ENCODE results near the gene WNT4.

- TF ChIP-seq CTCF (IDR thresholded peaks at IDR 0.05; ENCODE audit: borderline replicate concordance, extremely low read depth, low read length, poor library complexity, severe bottlenecking): no peak
- no peak for TF ChIP-seq EZH2 (IDR thresholded peaks at IDR 0.05; ENCODE audit: borderline replicate concordance, low read depth, low read length, severe bottlenecking)
Observed at GRCh38 chr1:22123071-22123390, 19.9 kb downstream of the WNT4 start.

Measured in DND-41 (cell line).